ENCODE data around the gene SUN2. TPM values are rescaled to one million over a fixed set of nuclear protein-coding genes. Genes with fewer than 3 reads are reported as not detected.

Gene SUN2
- total and polyA plus RNA-seq, 9 of the 15 experiments (the other 6 are each of a cell fraction or from before 2014, with no cell fraction given), result 0.11 to 42.6 (median 16.7) TPM

DNA sequence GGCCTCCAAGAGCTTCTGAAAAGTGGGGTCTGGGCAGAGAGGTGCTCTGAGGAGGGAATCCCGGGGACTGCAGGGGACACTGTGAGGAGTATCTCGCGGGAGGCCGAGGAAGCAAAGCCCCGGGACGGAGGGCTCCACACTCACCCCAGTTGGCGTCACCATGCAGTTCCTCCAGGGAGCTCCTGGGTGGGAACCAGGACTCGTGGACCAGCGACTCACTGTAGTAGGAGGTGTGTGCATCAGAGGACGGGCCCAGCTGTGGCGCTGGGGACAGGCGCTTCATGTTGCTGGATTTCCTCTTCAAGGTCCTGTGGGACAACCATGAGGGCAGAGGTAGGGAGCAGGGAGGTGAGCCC lies 4.8 kb downstream of the SUN2 start:
- no peaks in the 10 kb centered on the region; the same call in 1 of the 2 replicates for H4K20me1 ChIP-seq (replicated peaks; ENCODE audit: control insufficient read depth, insufficient read depth, low read length)
- H3K79me2 ChIP-seq (ENCODE audit: control insufficient read depth, insufficient read depth, low read length), result peaks cover 19% of the 10 kb centered on the region
- ATAC-seq, result no peak
- no peaks in the 10 kb centered on the region for H3K9me1 ChIP-seq (ENCODE audit: control insufficient read depth, insufficient read depth, low read length)
- no peak overlapping the region for H3K4me3 ChIP-seq
- POLR2A ChIA-PET, result interaction anchor here (1.5 kb wide), 1 partner anchor 8 kb away, joined by 7 read pairs; no protein-coding TSS in a partner anchor
- peaks cover 4 to 17% of the 10 kb centered on the region in 2 experiments; a peak in 4 of 5 replicates for H3K4me1 ChIP-seq (replicated peaks in 1 of 2; ENCODE audit: control insufficient read depth in 2 of 2, insufficient read depth in 2 of 2, low read length in 2 of 2)
- no peaks in the 10 kb centered on the region for H3K9me3 ChIP-seq (replicated peaks; ENCODE audit: control insufficient read depth, insufficient read depth, low read depth, low read length)
- no TSS peak for BruUV-seq (replicated peaks)
- TF ChIP-seq SIRT6 (IDR thresholded peaks at IDR 0.05; ENCODE audit: low read depth, low read length) (no peak), RBFOX2 (IDR thresholded peaks at IDR 0.05; ENCODE audit: low read depth, low read length) (0 out of 2 replicates have a peak, but pooled peaks have one; percentile 34)
- no peaks in the 10 kb centered on the region for H3K27me3 ChIP-seq (ENCODE audit: control insufficient read depth in 2 of 2, insufficient read depth in 2 of 2, low read length in 2 of 2)
- H3K4me2 ChIP-seq (ENCODE audit: insufficient read depth, low read length), result no peak overlapping the region
- no peak overlapping the region for H3K9ac ChIP-seq (ENCODE audit: insufficient read depth in 1 of 2, low read depth in 2 of 2, low read length in 2 of 2)
- H2AFZ ChIP-seq (ENCODE audit: low read depth, low read length), result no peak overlapping the region
- FAIRE-seq, result no peak
- in situ Hi-C loops (cut with MboI), result no loop called here
- peaks cover 58% of the 10 kb centered on the region; the same call in 2 of the 3 replicates for H3K36me3 ChIP-seq (ENCODE audit: control insufficient read depth, insufficient read depth, low read length)
- CTCF ChIA-PET (ENCODE audit: low intra/inter-chr PET ratio), result no interaction called here
- WGBS (ENCODE audit: insufficient coverage, low coverage, missing lambda C conversion rate), result 90% methylated on average over 2 of the region's 12 CpGs
- DNase-seq (ENCODE audit: extremely low read depth in 1 of 4, low spot score in 3 of 4), result no peak
- intact Hi-C loops (cut with micrococcal nuclease), result no loop called here
- no peak overlapping the region for H3K27ac ChIP-seq (ENCODE audit: extremely low read depth, low read depth, low read length)

DNA sequence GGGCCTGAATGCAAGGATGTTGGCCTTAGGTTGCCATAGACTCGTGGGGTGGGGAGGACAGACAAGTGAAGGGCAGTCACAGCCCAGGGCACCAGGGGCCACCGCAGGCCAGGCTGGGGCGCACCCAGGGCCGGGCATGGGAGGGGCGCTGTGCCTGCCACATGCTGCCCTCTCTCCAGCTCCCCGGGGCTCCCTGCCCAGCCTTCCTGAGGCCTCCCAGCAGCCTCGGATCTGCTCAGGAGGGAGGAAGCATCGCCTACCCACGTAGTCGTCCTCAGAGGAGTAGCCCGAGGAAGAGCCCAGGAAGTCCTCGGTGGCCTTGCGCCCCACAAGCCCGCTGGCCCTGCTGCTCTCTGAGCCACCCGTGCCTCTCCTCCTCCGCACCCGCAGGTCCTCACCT lies 5.2 kb downstream of the SUN2 start:
- Histone ChIP-seq H3K79me2 (ENCODE audit: control insufficient read depth, insufficient read depth, low read length) (peaks cover 19% of the 10 kb centered on the region), H3K9me1 (ENCODE audit: control insufficient read depth, insufficient read depth, low read length) (no peaks in the 10 kb centered on the region), H3K27ac (ENCODE audit: extremely low read depth, low read depth, low read length) (no peak overlapping the region), H3K4me2 (ENCODE audit: insufficient read depth, low read length) (no peak overlapping the region), H3K9me3 (replicated peaks; ENCODE audit: control insufficient read depth, insufficient read depth, low read depth, low read length) (no peaks in the 10 kb centered on the region), H3K36me3 (ENCODE audit: control insufficient read depth, insufficient read depth, low read length) (peaks cover 62% of the 10 kb centered on the region; the same call in 2 of the 3 replicates), H3K9ac (ENCODE audit: insufficient read depth in 1 of 2, low read depth in 2 of 2, low read length in 2 of 2) (no peak overlapping the region), H3K27me3 (ENCODE audit: control insufficient read depth in 2 of 2, insufficient read depth in 2 of 2, low read length in 2 of 2) (no peaks in the 10 kb centered on the region), H3K4me3 (no peak overlapping the region), H4K20me1 (replicated peaks; ENCODE audit: control insufficient read depth, insufficient read depth, low read length) (no peaks in the 10 kb centered on the region; the same call in 1 of the 2 replicates), H2AFZ (ENCODE audit: low read depth, low read length) (no peak overlapping the region), H3K4me1 (replicated peaks in 1 of 2; ENCODE audit: control insufficient read depth in 2 of 2, insufficient read depth in 2 of 2, low read length in 2 of 2) (peaks cover 4 to 13% of the 10 kb centered on the region in 2 experiments; a peak in 4 of 5 replicates)
- intact Hi-C loops (cut with micrococcal nuclease), result no loop called here
- in situ Hi-C loops (cut with MboI), result no loop called here
- FAIRE-seq, result no peak
- no peak for DNase-seq (ENCODE audit: extremely low read depth in 1 of 4, low spot score in 3 of 4)
- ChIA-PET POLR2A (interaction anchor here (0.7 to 1.5 kb wide), 2 partner anchors 8 to 18 kb away, joined by 3 to 7 read pairs; no protein-coding TSS in a partner anchor), CTCF (ENCODE audit: low intra/inter-chr PET ratio) (interaction anchor here (0.6 kb wide), 1 partner anchor 778 kb away, joined by 3 read pairs; no protein-coding TSS in a partner anchor)
- BruUV-seq (replicated peaks), result no TSS peak
- 86% methylated on average over 9 of the region's 17 CpGs for WGBS (ENCODE audit: insufficient coverage, low coverage, missing lambda C conversion rate)
- ATAC-seq, result no peak
- no peak for TF ChIP-seq HIVEP1 (CRISPR knock-in tag; IDR thresholded peaks at IDR 0.05)
- no peak for TF ChIP-seq EZH2 (IDR thresholded peaks at IDR 0.05; ENCODE audit: borderline replicate concordance, low read depth, low read length)
- no peak for TF ChIP-seq ZSCAN32 (CRISPR knock-in tag; IDR thresholded peaks at IDR 0.05)
- TF ChIP-seq MCM3 (IDR thresholded peaks at IDR 0.05), result no peak
- TF ChIP-seq, protein P1, sequence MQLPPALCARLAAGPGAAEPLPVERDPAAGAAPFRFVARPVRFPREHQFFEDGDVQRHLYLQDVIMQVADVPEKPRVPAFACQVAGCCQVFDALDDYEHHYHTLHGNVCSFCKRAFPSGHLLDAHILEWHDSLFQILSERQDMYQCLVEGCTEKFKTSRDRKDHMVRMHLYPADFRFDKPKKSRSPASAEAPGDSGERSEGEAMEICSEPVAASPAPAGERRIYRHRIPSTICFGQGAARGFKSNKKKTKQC (CRISPR knock-in tag; IDR thresholded peaks at IDR 0.05), result no peak
- no peak for TF ChIP-seq HEY1 (CRISPR knock-in tag; IDR thresholded peaks at IDR 0.05; ENCODE audit: borderline replicate concordance)
- no peak for TF ChIP-seq TBP (optimal IDR thresholded peaks at IDR 0.05; ENCODE audit: low read depth, low read length)
- TF ChIP-seq, protein P2, sequence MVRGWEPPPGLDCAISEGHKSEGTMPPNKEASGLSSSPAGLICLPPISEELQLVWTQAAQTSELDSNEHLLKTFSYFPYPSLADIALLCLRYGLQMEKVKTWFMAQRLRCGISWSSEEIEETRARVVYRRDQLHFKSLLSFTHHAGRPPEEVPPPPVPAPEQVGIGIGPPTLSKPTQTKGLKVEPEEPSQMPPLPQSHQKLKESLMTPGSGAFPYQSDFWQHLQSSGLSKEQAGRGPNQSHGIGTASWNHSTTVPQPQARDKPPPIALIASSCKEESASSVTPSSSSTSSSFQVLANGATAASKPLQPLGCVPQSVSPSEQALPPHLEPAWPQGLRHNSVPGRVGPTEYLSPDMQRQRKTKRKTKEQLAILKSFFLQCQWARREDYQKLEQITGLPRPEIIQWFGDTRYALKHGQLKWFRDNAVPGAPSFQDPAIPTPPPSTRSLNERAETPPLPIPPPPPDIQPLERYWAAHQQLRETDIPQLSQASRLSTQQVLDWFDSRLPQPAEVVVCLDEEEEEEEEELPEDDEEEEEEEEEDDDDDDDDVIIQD (CRISPR knock-in tag; IDR thresholded peaks at IDR 0.05), result no peak
- no peak for TF ChIP-seq JUND (IDR thresholded peaks at IDR 0.05; ENCODE audit: borderline replicate concordance, low read depth, low read length)
- no peak for TF ChIP-seq JUND (tag; IDR thresholded peaks at IDR 0.05; ENCODE audit: borderline replicate concordance, low read depth, low read length)
- TF ChIP-seq XRCC5 (IDR thresholded peaks at IDR 0.05; ENCODE audit: low read depth, low read length), result no peak
